SU-DHL-6 (cell line): Measurements from ENCODE around the gene ZNF628.
A peak's percentile ranks its signal among the peaks of the same experiment; 100 is the strongest.

Source experiments
- H2AFZ ChIP-seq: fragments of 200-600 bp; sonication (generic); 2 replicates; pipeline ENCODE4 v1.6.1; 2014; ENCODE audit warnings: low read depth, mild to moderate bottlenecking, moderate library complexity, mixed read lengths, antibody characterized with exemption, low read length; ENCODE audit not compliant: severe bottlenecking
- H3F3A ChIP-seq: fragments of 200-600 bp; shearing (Covaris generic); 2 replicates; pipeline ENCODE4 v1.6.0; 2016; ENCODE audit warnings: antibody characterized with exemption, mild to moderate bottlenecking; ENCODE audit not compliant: insufficient read depth
- H3K27ac ChIP-seq: fragments of 200-600 bp; sonication (generic); 2 replicates; pipeline ENCODE4 v1.5.1; 2016; ENCODE audit warnings: low read depth, mild to moderate bottlenecking, low read length, moderate library complexity, mixed read lengths
- H3K27me3 ChIP-seq: fragments of 200-600 bp; sonication (generic), shearing (Covaris generic); 2 replicates; pipeline ENCODE4 v1.6.0; 2014; ENCODE audit warnings: mild to moderate bottlenecking, low read length
- H3K36me3 ChIP-seq: fragments of 200-600 bp; sonication (generic); 2 replicates; pipeline ENCODE4 v1.6.1; 2014; ENCODE audit warnings: mild to moderate bottlenecking, low read length, mixed read lengths
- H3K4me2 ChIP-seq: fragments of 300-600, 200-600 bp; shearing (Covaris generic), sonication (generic); 2 replicates; pipeline ENCODE4 v1.6.0; 2014; ENCODE audit warnings: low read length, low read depth, mild to moderate bottlenecking; ENCODE audit not compliant: poor library complexity, severe bottlenecking
- H3K4me3 ChIP-seq: fragments of 200-600 bp; sonication (generic); 2 replicates; pipeline ENCODE4 v1.5.1; 2014; ENCODE audit warnings: antibody characterized with exemption, low read length, mild to moderate bottlenecking, mixed read lengths; ENCODE audit not compliant: insufficient read depth, poor library complexity, severe bottlenecking
- H3K79me2 ChIP-seq: fragments of 200-600 bp; sonication (generic); 2 replicates; pipeline ENCODE4 v1.6.1; 2014; ENCODE audit warnings: mild to moderate bottlenecking, low read length, moderate library complexity; ENCODE audit not compliant: insufficient read depth
- H3K9ac ChIP-seq: fragments of 200-600 bp; sonication (generic); 2 replicates; pipeline ENCODE4 v1.7.0; 2014; ENCODE audit warnings: mild to moderate bottlenecking, low read length
- H3K9me2 ChIP-seq: fragments of 200-600 bp; sonication (generic); replicated peaks from 2 replicates; pipeline ENCODE4 v1.6.1; 2014; ENCODE audit warnings: low read length; ENCODE audit not compliant: insufficient read depth
- H3K9me3 ChIP-seq: fragments of 200-600 bp; sonication (generic); 2 replicates; pipeline ENCODE4 v1.6.1; 2014; ENCODE audit warnings: low read length, mixed read lengths; ENCODE audit not compliant: insufficient read depth
- H4K20me1 ChIP-seq: fragments of 200-600 bp; sonication (generic); 2 replicates; pipeline ENCODE4 v1.6.1; 2014; ENCODE audit warnings: low read depth, mild to moderate bottlenecking, antibody characterized with exemption, low read length, moderate library complexity, mixed read lengths
- CTCF ChIP-seq: fragments of 200-600 bp; sonication (generic); IDR thresholded peaks from one replicate; pipeline ENCODE4 v1.5.1; 2017; ENCODE audit warnings: antibody characterized with exemption, mild to moderate bottlenecking, low read length, moderate library complexity; ENCODE audit not compliant: insufficient read depth, poor library complexity, severe bottlenecking
- EZH2phosphoT487 ChIP-seq: fragments of 200-600 bp; sonication (generic), shearing (Covaris generic); conservative IDR thresholded peaks from 2 replicates; pipeline ENCODE4 v1.6.1; 2018; ENCODE audit warnings: mild to moderate bottlenecking, antibody characterized with exemption, low read length, moderate library complexity, mixed read lengths

The ZNF628 gene

DNA sequence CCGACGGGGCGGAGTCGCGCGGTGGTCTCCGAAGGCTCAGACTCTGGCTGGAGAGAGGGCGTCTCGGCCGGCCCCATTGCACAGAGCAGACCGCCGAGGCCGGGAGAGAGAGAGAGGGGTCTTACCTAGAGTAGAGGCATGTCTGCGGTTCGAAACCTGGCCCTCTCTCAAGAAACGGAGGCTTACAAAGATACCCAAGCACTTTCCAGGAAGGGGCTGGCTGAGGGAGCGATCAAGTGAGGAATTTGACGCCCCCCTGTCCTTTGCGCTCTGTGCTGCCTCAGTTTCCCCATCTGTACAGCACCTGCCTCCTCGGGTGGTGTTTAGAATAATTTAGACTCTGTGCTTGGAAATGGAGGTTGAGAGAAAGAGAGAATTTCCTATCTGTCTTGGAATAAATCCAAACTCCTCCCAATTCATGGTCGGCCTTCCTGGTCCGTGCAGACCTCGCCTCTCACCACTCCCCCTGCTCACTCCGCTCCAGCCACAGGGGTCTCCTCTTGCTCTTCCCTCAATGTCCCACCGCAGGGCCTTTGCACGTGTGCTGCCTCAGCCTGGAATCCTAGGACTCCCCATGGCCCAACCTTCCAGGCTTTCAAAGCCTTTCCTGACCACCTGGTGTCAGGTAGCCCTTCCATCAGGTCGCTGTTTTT lies 14.3 kb upstream of the ZNF628 start:
- Histone ChIP-seq H3K4me2 (peak overlapping the region; percentile 87), H3K36me3 (no peaks in the 10 kb centered on the region), H3K4me3 (peak overlapping the region; percentile 64), H3K27me3 (no peaks in the 10 kb centered on the region), H3K9ac (peak overlapping the region; percentile 63), H3K9me2 (no peaks in the 10 kb centered on the region), H3K9me3 (no peaks in the 10 kb centered on the region), H4K20me1 (no peaks in the 10 kb centered on the region), H3K79me2 (peaks cover 9% of the 10 kb centered on the region; the same call in 1 of the 2 replicates), H2AFZ (peak overlapping the region; percentile 87), H3K27ac (no peak overlapping the region), H3F3A (peaks cover 9% of the 10 kb centered on the region; the same call in 1 of the 2 replicates)
- TF ChIP-seq EZH2phosphoT487, result no peak
- no peak for TF ChIP-seq CTCF

DNA sequence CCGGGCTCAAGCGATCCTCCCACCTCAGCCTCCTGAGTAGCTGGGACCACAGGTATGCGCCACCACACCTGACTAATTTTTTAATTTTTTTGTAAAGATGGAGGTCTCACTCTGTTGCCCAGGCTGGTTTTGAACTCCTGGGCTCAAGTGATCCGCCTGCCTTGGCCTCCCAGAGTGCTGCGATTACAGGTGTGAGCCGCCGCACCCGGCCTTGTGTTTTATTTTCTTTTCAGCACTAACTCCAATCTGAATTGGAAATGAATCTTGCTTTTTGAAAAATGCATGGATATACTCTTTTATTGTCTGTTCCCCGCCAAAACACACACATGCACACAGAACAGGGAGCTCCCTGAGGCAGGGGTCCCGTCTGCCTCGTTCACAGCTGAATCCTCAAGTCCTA lies 13.7 kb upstream of the ZNF628 start:
- no peaks in the 10 kb centered on the region for H3K9me3 ChIP-seq
- TF ChIP-seq CTCF (no peak), EZH2phosphoT487 (no peak)
- H3K27ac ChIP-seq, result no peak overlapping the region
- no peaks in the 10 kb centered on the region for H3K9me2 ChIP-seq
- peaks cover 9% of the 10 kb centered on the region; the same call in 1 of the 2 replicates for H3K79me2 ChIP-seq
- no peak overlapping the region for H3K4me2 ChIP-seq
- no peaks in the 10 kb centered on the region for H3K27me3 ChIP-seq
- no peak overlapping the region for H3K9ac ChIP-seq
- no peaks in the 10 kb centered on the region for H4K20me1 ChIP-seq
- H3K36me3 ChIP-seq, result no peaks in the 10 kb centered on the region
- no peak overlapping the region for H3K4me3 ChIP-seq
- peaks cover 9% of the 10 kb centered on the region; the same call in 1 of the 2 replicates for H3F3A ChIP-seq
- no peak overlapping the region for H2AFZ ChIP-seq

- Histone ChIP-seq H3K36me3 (no peaks in the 10 kb centered on the region), H4K20me1 (no peaks in the 10 kb centered on the region), H3K27me3 (no peaks in the 10 kb centered on the region), H3K27ac (no peak overlapping the region), H3F3A (peaks cover 9% of the 10 kb centered on the region; the same call in 1 of the 2 replicates), H3K9ac (no peak overlapping the region), H2AFZ (no peak overlapping the region), H3K9me3 (no peaks in the 10 kb centered on the region), H3K9me2 (no peaks in the 10 kb centered on the region), H3K79me2 (peaks cover 9% of the 10 kb centered on the region; the same call in 1 of the 2 replicates), H3K4me3 (no peak overlapping the region), H3K4me2 (no peak overlapping the region)
- no peak for TF ChIP-seq EZH2phosphoT487
- no peak for TF ChIP-seq CTCF
Observed at GRCh38 chr19:55463583-55464031, 12.8 kb upstream of the ZNF628 start.
